Sigmoid colon (tissue), 4 donors: ENCODE results near the gene DMBT1.

Experiments
- POLR2AphosphoS5 ChIP-seq, 4 donors: sonication (generic); formaldehyde crosslinking; IDR thresholded peaks; one replicate each; pipeline ENCODE4 v1.6.1; 2017; ENCODE audit warnings: antibody characterized with exemption in 4 of 4
- TF ChIP-seq, protein P1 (sequence below), 4 experiments: fragments of 450-650 bp in 3 of 4; fragments of 200-600 bp in 1 of 4; IDR thresholded peaks; one replicate each; pipeline ENCODE4 v1.5.1; 2016 to 2019; ENCODE audit warnings: antibody characterized with exemption in 4 of 4, mild to moderate bottlenecking in 3 of 4, moderate library complexity in 2 of 4

DNA sequence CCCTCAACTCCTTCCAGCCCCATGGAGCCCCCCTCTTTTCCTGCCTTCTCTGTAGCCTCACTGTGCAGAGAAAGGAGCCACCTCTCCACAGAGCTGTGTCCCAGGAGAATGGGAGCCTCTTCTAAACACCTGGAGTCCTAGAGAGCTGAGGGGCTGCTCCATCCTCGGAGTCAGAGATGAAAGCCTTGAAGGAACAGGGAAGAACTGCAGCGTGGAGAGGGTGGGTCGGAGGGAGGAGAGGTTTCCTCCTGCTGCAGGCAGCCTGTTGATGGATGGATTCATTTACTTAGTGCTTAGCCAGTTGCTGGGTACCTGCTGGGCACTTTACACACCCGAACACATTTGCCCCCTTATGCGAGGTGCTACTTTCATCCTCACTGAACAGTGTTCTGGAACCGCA is 100.1 kb downstream of the DMBT1 start:
- TF ChIP-seq, protein P1, sequence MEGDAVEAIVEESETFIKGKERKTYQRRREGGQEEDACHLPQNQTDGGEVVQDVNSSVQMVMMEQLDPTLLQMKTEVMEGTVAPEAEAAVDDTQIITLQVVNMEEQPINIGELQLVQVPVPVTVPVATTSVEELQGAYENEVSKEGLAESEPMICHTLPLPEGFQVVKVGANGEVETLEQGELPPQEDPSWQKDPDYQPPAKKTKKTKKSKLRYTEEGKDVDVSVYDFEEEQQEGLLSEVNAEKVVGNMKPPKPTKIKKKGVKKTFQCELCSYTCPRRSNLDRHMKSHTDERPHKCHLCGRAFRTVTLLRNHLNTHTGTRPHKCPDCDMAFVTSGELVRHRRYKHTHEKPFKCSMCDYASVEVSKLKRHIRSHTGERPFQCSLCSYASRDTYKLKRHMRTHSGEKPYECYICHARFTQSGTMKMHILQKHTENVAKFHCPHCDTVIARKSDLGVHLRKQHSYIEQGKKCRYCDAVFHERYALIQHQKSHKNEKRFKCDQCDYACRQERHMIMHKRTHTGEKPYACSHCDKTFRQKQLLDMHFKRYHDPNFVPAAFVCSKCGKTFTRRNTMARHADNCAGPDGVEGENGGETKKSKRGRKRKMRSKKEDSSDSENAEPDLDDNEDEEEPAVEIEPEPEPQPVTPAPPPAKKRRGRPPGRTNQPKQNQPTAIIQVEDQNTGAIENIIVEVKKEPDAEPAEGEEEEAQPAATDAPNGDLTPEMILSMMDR (IDR thresholded peaks at IDR 0.05), result no peak
- no peak for TF ChIP-seq POLR2AphosphoS5 (IDR thresholded peaks at IDR 0.05)
